ENCODE results near the gene FZD4. TPM values are rescaled to one million over a fixed set of nuclear protein-coding genes. Genes with fewer than 3 reads are reported as not detected.
"Not testable (repeated sequence)": the region's sequence is repeated elsewhere in the genome, so short reads cannot be mapped to it uniquely, and the experiment has no call there.

The FZD4 gene
- total RNA-seq, 1 donor from 2014 or later: not detected

DNA sequence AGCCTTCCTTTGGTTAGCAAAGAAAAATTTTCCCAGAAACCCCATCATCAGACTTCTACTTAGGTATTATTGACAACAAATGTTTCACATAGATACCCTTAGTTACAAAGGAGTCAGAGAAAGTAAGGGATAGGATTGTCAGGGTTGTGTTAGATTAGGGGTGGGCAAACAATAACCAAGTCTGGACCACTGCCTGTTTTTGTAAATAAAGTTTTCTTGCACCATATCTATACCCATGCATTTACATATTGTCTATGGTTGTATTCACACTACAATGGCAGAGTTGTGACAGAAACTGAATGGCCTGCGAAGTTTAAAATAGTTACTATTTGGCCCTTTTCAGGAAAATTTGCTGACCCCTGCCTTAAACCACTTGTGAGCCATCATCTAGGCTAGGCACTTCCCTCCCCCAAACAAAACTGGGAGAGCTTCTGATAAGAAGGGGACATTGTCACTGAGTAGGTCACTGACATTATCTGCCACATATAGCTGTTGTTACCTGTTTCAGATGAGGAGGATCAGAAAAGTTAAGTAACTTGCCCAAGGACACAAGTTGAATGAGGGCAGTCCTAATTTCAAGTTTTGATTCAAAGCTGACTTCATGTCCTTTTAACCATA lies 41.9 kb upstream of the FZD4 start:
- Mint-ChIP-seq H3K9me3 (no peaks in the 10 kb centered on the region), H3K36me3 (ENCODE audit: low read depth) (no peaks in the 10 kb centered on the region), H3K4me1 (no peaks in the 10 kb centered on the region), H3K4me3 (no peak overlapping the region), H3K27me3 (peaks cover 3% of the 10 kb centered on the region), H3K27ac (no peak overlapping the region)
- TF ChIP-seq CTCF (IDR thresholded peaks at IDR 0.05): no peak
- no peak for DNase-seq
- ChIA-PET CTCF (no interaction called here), POLR2A (no interaction called here)
- no peak for ATAC-seq (ENCODE audit: low read depth)
- intact Hi-C loops (cut with micrococcal nuclease): loop anchor here (2.0 kb wide), 1 partner anchor 100 kb away; no protein-coding TSS in a partner anchor

DNA sequence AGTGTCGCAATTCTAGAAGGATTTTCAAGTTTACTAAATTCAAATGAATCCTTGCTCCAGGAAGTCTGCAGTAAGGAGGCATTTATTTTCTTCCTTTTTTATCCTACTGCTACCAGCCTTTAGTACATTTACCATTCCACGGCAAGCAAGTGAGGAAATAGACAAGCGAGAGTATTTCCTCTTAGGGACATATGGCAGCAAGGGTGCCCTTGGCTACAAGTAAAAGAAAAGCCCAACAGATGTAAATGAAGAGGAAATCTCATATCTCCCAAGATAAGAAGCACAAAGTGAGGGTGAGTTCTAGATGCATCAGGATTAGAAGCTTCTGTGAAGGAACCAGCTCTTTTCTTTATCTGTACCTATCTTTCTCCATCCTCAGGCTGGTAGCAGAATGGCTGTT lies 37.8 kb upstream of the FZD4 start:
- H3K4me1 Mint-ChIP-seq: no peaks in the 10 kb centered on the region
- no peak overlapping the region for H3K4me3 Mint-ChIP-seq
- ChIA-PET POLR2A (no interaction called here), CTCF (no interaction called here)
- ATAC-seq (ENCODE audit: low read depth): no peak
- no peaks in the 10 kb centered on the region for H3K9me3 Mint-ChIP-seq
- peaks cover 6% of the 10 kb centered on the region for H3K27me3 Mint-ChIP-seq
- H3K36me3 Mint-ChIP-seq (ENCODE audit: low read depth): no peaks in the 10 kb centered on the region
- no peak for TF ChIP-seq CTCF (IDR thresholded peaks at IDR 0.05)
- no peak for DNase-seq
- intact Hi-C loops (cut with micrococcal nuclease): no loop called here
- no peak overlapping the region for H3K27ac Mint-ChIP-seq

DNA sequence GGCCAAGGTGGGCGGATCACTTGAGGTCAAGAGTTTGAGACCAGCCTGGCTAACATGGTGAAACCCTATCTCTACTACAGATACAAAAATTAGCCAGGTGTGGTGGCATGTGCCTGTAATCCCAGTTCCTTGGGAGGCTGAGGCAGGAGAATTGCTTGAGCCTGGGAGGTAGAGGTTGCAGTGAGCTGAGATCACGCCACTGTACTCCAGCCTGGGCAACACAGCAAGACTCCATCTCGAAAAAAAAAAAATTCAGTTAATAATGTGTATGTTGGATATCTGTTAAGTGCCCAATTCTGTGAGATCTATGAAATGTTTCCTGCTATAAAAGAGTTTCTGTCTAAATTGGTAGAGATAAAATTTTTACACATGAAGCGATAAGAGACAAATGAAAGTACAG lies 37.1 kb upstream of the FZD4 start:
- intact Hi-C loops (cut with micrococcal nuclease); H3K27me3 Mint-ChIP-seq; DNase-seq; POLR2A ChIA-PET; H3K4me3 Mint-ChIP-seq; H3K36me3 Mint-ChIP-seq (ENCODE audit: low read depth); H3K4me1 Mint-ChIP-seq; H3K9me3 Mint-ChIP-seq; CTCF ChIA-PET; H3K27ac Mint-ChIP-seq; ATAC-seq (ENCODE audit: low read depth): not testable (repeated sequence)

GRCh38 chr11:86991341-86991740 lies 36.1 kb upstream of the FZD4 start:
- no peaks in the 10 kb centered on the region for H3K9me3 Mint-ChIP-seq
- intact Hi-C loops (cut with micrococcal nuclease): no loop called here
- DNase-seq (no peak), ATAC-seq (ENCODE audit: low read depth) (no peak)
- H3K27me3 Mint-ChIP-seq: peaks cover 4% of the 10 kb centered on the region
- ChIA-PET CTCF (no interaction called here), POLR2A (no interaction called here)
- H3K4me3 Mint-ChIP-seq: no peak overlapping the region
- no peak overlapping the region for H3K27ac Mint-ChIP-seq
- TF ChIP-seq CTCF (IDR thresholded peaks at IDR 0.05): no peak
- H3K36me3 Mint-ChIP-seq (ENCODE audit: low read depth): no peaks in the 10 kb centered on the region
- no peaks in the 10 kb centered on the region for H3K4me1 Mint-ChIP-seq

GRCh38 chr11:86990515-86990914 lies 35.3 kb upstream of the FZD4 start:
- ChIA-PET CTCF (no interaction called here), POLR2A (no interaction called here)
- DNase-seq (no peak), ATAC-seq (ENCODE audit: low read depth) (no peak)
- Mint-ChIP-seq H3K36me3 (ENCODE audit: low read depth) (no peaks in the 10 kb centered on the region), H3K4me3 (no peak overlapping the region), H3K27ac (no peak overlapping the region), H3K27me3 (peaks cover 4% of the 10 kb centered on the region), H3K4me1 (no peaks in the 10 kb centered on the region), H3K9me3 (no peaks in the 10 kb centered on the region)
- TF ChIP-seq CTCF (IDR thresholded peaks at IDR 0.05): no peak
- intact Hi-C loops (cut with micrococcal nuclease): no loop called here

DNA sequence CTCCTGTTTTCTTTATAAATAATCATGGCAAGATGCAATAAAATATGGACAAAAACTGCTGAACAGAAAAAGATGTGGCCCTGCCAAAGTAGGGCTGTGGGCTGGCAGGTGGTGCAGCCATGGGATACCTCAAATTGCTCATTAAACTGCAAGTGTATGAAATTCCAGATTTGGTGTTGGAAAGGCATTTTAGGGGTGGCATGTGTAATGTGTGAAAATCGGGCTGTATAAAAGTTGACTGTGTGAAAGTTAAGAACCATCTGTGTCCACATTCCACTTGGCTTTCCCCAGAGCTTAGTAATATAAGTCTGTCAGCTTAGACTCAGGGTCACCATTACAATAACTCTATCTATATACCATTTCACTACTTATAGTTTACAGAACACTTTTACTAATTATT lies 34.8 kb upstream of the FZD4 start:
- Mint-ChIP-seq H3K36me3 (ENCODE audit: low read depth) (no peaks in the 10 kb centered on the region), H3K27me3 (peaks cover 4% of the 10 kb centered on the region), H3K4me3 (no peak overlapping the region), H3K27ac (no peak overlapping the region), H3K9me3 (no peaks in the 10 kb centered on the region), H3K4me1 (no peaks in the 10 kb centered on the region)
- intact Hi-C loops (cut with micrococcal nuclease): no loop called here
- ChIA-PET POLR2A (no interaction called here), CTCF (no interaction called here)
- DNase-seq (no peak), ATAC-seq (ENCODE audit: low read depth) (no peak)
- TF ChIP-seq CTCF (IDR thresholded peaks at IDR 0.05): no peak
